K562 (cell line): ENCODE data around the gene GUCA1A. TPM values are rescaled to one million over a fixed set of nuclear protein-coding genes. Genes with fewer than 3 reads are reported as not detected.

Experiments
- ARHGAP35 ChIP-seq: fragments of 450-650 bp; IDR thresholded peaks from 2 replicates; pipeline ENCODE4 v1.6.1; 2018; ENCODE audit not compliant: partially characterized antibody
- CXXC5 ChIP-seq: fragments of 250-450 bp; sonication (Bioruptor Pico); IDR thresholded peaks from 2 replicates; pipeline ENCODE4 v1.8.0; 2022; ENCODE audit warnings: inconsistent platforms, mild to moderate bottlenecking, moderate library complexity
- DPF2 ChIP-seq: fragments of 450-650 bp; IDR thresholded peaks from 2 replicates; pipeline ENCODE4 v1.6.1; 2016
- EHMT2 ChIP-seq: fragments of 450-650 bp; IDR thresholded peaks from 2 replicates; pipeline ENCODE4 v1.6.1; 2018; ENCODE audit warnings: antibody characterized with exemption
- ESRRA ChIP-seq: fragments of 450-650 bp; IDR thresholded peaks from 2 replicates; pipeline ENCODE4 v1.6.1; 2014; ENCODE audit warnings: low read depth, mild to moderate bottlenecking, moderate library complexity, borderline replicate concordance
- HEY1 ChIP-seq: fragments of 250-450 bp; sonication (Bioruptor Pico); IDR thresholded peaks from 2 replicates; pipeline ENCODE4 v1.5.0; 2020; ENCODE audit warnings: mild to moderate bottlenecking, moderate library complexity, borderline replicate concordance
- MTA1 ChIP-seq: fragments of 450-650 bp; IDR thresholded peaks from 2 replicates; pipeline ENCODE4 v1.6.1; 2017; ENCODE audit warnings: borderline replicate concordance
- MXI1 ChIP-seq: IDR thresholded peaks from 2 replicates; pipeline ENCODE4 v1.6.1; 2011; ENCODE audit warnings: low read depth, mild to moderate bottlenecking, improper control_type of control experiment, low read length
- NR3C1 ChIP-seq: sonication (generic); formaldehyde crosslinking; IDR thresholded peaks from 2 replicates; pipeline ENCODE4 v1.8.1; 2022; ENCODE audit warnings: missing genetic modification reagents
- PHF8 ChIP-seq: fragments of 200-600 bp; sonication (generic); IDR thresholded peaks from 2 replicates; pipeline ENCODE4 v1.6.1; 2012; ENCODE audit warnings: mixed run types, mild to moderate bottlenecking, inconsistent platforms, low read length, moderate library complexity, borderline replicate concordance
- POU5F1 ChIP-seq: fragments of 150-350 bp; IDR thresholded peaks from 2 replicates; pipeline ENCODE4 v1.6.1; 2014; ENCODE audit warnings: borderline replicate concordance, low read length, low read depth, mild to moderate bottlenecking; ENCODE audit not compliant: partially characterized antibody
- RFX1 ChIP-seq: fragments of 450-650 bp; IDR thresholded peaks from 2 replicates; pipeline ENCODE4 v1.6.1; 2016; ENCODE audit warnings: mild to moderate bottlenecking, moderate library complexity
- SMAD1 ChIP-seq: fragments of 150-350 bp; IDR thresholded peaks from 2 replicates; pipeline ENCODE4 v1.6.1; 2014; ENCODE audit warnings: low read length, low read depth; ENCODE audit not compliant: partially characterized antibody
- SMARCA5 ChIP-seq: fragments of 450-650 bp; IDR thresholded peaks from 2 replicates; pipeline ENCODE4 v1.6.1; 2016
- TGIF2 ChIP-seq: sonication (generic); formaldehyde crosslinking; IDR thresholded peaks from 2 replicates; pipeline ENCODE4 v1.8.1; 2022; ENCODE audit warnings: mild to moderate bottlenecking, missing genetic modification reagents, moderate library complexity
- TRIM24 ChIP-seq, 2 experiments: fragments of 450-650 bp; IDR thresholded peaks; 2 replicates each; pipeline ENCODE4 v1.6.1; 2016
- ZBTB12 ChIP-seq: fragments of 250-450 bp; sonication (Bioruptor Pico); IDR thresholded peaks from 2 replicates; pipeline ENCODE4 v1.4.0; 2020
- ZNF384 ChIP-seq: IDR thresholded peaks from 2 replicates; pipeline ENCODE4 v1.6.1; 2012; ENCODE audit warnings: low read depth, low read length, improper control_type of control experiment
- polyA plus RNA-seq, 8 experiments: library from polyadenylated mRNA; depleted of rRNA in 4 of 8; stranded (reverse) in 5 of 8; unstranded in 3 of 8; fragments of >200 nt; fragmentation: Nextera tagmentation in 2 of 8; fragmentation: Illumina TruSeq in 1 of 8; extraction: Ambion mirVana in 2 of 8; extraction: Trizol in 1 of 8; gene quantifications; 2 replicates each; pipeline versions ENCODE4 v1.2.1 to v1.2.3, GENCODE V29; 2011 to 2014; ENCODE audit warnings: inconsistent platforms in 1 of 8, missing spikeins in 1 of 8
- total RNA-seq, 7 experiments: library from RNA; depleted of rRNA in 6 of 7; stranded (reverse); fragments of >200 nt in 6 of 7; fragmentation: Illumina TruSeq in 2 of 7; extraction: Trizol in 2 of 7; gene quantifications; 2 replicates each; pipeline versions ENCODE4 v1.2.1 to v1.2.3, GENCODE V29; 2011 to 2021; ENCODE audit warnings: low replicate concordance in 1 of 7
- TF ChIP-seq, protein P1 (sequence below): fragments of 450-650 bp; formaldehyde crosslinking; IDR thresholded peaks from 2 replicates; pipeline ENCODE4 v1.4.0; 2022; ENCODE audit warnings: mild to moderate bottlenecking, moderate library complexity
- TF ChIP-seq, protein P2 (sequence below), 2 experiments: fragments of 200-800 bp in 1 of 2; sonication (Bioruptor generic) in 1 of 2; sonication (generic) in 1 of 2; formaldehyde crosslinking in 1 of 2; IDR thresholded peaks in 1 of 2; conservative IDR thresholded peaks in 1 of 2; 2 replicates each; pipeline versions ENCODE4 v1.5.0 to v1.6.1; 2016 to 2020; ENCODE audit warnings: missing compliant biosample characterization in 1 of 2, missing genetic modification characterization in 1 of 2, missing genetic modification reagents in 1 of 2

The GUCA1A gene
- total and polyA plus RNA-seq, 9 of the 15 experiments (the other 6 are each of a cell fraction or from before 2014, with no cell fraction given) = not detected

- TF ChIP-seq SMARCA5 = peak; percentile 82
- TF ChIP-seq EHMT2 = no peak
- no peak for TF ChIP-seq ZNF384
- TF ChIP-seq TRIM24 (IDR thresholded peaks at IDR 0.05) = peak in 1 of 2 experiments; percentile 12; a peak in 1 of 4 replicates
- peak; percentile 95 for TF ChIP-seq PHF8
- peak; percentile 53 for TF ChIP-seq POU5F1
- no peak for TF ChIP-seq RFX1
- TF ChIP-seq ZBTB12 (CRISPR knock-in tag) = peak; percentile 58; the same call in 1 of the 2 replicates
- peak; percentile 78; the same call in 1 of the 2 replicates for TF ChIP-seq ESRRA
- peak; percentile 69 for TF ChIP-seq ARHGAP35
- TF ChIP-seq TGIF2 = no peak
- no peak for TF ChIP-seq NR3C1 (CRISPR knock-in tag)
- TF ChIP-seq HEY1 = 0 out of 2 replicates have a peak, but pooled peaks have one; percentile 32
- peak; percentile 36 for TF ChIP-seq MXI1
- TF ChIP-seq, protein P1, sequence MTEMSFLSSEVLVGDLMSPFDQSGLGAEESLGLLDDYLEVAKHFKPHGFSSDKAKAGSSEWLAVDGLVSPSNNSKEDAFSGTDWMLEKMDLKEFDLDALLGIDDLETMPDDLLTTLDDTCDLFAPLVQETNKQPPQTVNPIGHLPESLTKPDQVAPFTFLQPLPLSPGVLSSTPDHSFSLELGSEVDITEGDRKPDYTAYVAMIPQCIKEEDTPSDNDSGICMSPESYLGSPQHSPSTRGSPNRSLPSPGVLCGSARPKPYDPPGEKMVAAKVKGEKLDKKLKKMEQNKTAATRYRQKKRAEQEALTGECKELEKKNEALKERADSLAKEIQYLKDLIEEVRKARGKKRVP (CRISPR knock-in tag) = 0 out of 2 replicates have a peak, but pooled peaks have one; percentile 9
- TF ChIP-seq MTA1 = peak; percentile 24; the same call in 1 of the 2 replicates
- TF ChIP-seq, protein P2, sequence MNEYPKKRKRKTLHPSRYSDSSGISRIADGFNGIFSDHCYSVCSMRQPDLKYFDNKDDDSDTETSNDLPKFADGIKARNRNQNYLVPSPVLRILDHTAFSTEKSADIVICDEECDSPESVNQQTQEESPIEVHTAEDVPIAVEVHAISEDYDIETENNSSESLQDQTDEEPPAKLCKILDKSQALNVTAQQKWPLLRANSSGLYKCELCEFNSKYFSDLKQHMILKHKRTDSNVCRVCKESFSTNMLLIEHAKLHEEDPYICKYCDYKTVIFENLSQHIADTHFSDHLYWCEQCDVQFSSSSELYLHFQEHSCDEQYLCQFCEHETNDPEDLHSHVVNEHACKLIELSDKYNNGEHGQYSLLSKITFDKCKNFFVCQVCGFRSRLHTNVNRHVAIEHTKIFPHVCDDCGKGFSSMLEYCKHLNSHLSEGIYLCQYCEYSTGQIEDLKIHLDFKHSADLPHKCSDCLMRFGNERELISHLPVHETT (CRISPR knock-in tag; conservative IDR thresholded peaks at IDR 0.05 in 1 of 2, IDR thresholded peaks at IDR 0.05 in 1 of 2) = peak in 1 of 2 experiments; percentile 92; a peak in 2 of 4 replicates
- TF ChIP-seq SMAD1 = peak; percentile 58
- TF ChIP-seq CXXC5 = peak; percentile 98
- peak; percentile 41; the same call in 1 of the 2 replicates for TF ChIP-seq DPF2
These were observed 44.6 kb downstream of the GUCA1A start, which contains the start of gene MRPS10 (continued) for GRCh38 chr6:42217519-42218367.
